ENCODE measurements around the gene TRPM6.

TRPM6 gene

GRCh38 chr9:74681906-74682305, 205.8 kb downstream of the TRPM6 start:
- H3K4me3 ChIP-seq (ENCODE audit: low read depth, low read length), result no peak overlapping the region
- in situ Hi-C loops (cut with HindIII; ENCODE audit: low sequenced_read_pairs), result no loop called here
- TF ChIP-seq CTCF (IDR thresholded peaks at IDR 0.05; ENCODE audit: low read depth, low read length, missing control alignments), result no peak
- no peak for DNase-seq (ENCODE audit: low read depth)

GRCh38 chr9:74674077-74674476, 213.6 kb downstream of the TRPM6 start:
- no peak for TF ChIP-seq CTCF (IDR thresholded peaks at IDR 0.05; ENCODE audit: low read depth, low read length, missing control alignments)
- H3K4me3 ChIP-seq (ENCODE audit: low read depth, low read length), result no peak overlapping the region
- in situ Hi-C loops (cut with HindIII; ENCODE audit: low sequenced_read_pairs), result no loop called here
- DNase-seq (ENCODE audit: low read depth), result no peak
